ENCODE measurements around the gene AMOT.

The AMOT gene

DNA sequence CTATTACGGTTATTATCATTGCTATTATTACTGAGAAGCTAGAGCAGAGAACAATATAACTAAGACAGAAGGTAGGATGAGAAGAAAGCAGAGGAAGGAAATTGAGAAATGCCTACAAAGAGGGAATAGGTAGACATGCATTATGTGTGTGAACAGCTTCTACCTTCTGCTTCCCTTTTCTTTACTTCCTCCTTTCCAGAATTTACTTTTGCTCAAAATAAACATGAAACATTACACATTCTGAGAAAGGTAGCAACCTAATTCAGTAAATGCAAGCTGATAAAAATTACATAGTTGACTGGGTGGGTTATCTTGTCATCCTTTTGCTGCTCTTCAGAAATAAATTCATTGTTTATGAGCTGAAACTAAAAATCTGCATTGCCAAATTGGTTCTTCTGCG lies 54.6 kb downstream of the AMOT start:
- TF ChIP-seq, protein P1, sequence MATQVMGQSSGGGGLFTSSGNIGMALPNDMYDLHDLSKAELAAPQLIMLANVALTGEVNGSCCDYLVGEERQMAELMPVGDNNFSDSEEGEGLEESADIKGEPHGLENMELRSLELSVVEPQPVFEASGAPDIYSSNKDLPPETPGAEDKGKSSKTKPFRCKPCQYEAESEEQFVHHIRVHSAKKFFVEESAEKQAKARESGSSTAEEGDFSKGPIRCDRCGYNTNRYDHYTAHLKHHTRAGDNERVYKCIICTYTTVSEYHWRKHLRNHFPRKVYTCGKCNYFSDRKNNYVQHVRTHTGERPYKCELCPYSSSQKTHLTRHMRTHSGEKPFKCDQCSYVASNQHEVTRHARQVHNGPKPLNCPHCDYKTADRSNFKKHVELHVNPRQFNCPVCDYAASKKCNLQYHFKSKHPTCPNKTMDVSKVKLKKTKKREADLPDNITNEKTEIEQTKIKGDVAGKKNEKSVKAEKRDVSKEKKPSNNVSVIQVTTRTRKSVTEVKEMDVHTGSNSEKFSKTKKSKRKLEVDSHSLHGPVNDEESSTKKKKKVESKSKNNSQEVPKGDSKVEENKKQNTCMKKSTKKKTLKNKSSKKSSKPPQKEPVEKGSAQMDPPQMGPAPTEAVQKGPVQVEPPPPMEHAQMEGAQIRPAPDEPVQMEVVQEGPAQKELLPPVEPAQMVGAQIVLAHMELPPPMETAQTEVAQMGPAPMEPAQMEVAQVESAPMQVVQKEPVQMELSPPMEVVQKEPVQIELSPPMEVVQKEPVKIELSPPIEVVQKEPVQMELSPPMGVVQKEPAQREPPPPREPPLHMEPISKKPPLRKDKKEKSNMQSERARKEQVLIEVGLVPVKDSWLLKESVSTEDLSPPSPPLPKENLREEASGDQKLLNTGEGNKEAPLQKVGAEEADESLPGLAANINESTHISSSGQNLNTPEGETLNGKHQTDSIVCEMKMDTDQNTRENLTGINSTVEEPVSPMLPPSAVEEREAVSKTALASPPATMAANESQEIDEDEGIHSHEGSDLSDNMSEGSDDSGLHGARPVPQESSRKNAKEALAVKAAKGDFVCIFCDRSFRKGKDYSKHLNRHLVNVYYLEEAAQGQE (IDR thresholded peaks at IDR 0.05; ENCODE audit: low read depth) = no peak
- TF ChIP-seq TCF12 (IDR thresholded peaks at IDR 0.05; ENCODE audit: low read depth) (no peak), USF1 (IDR thresholded peaks at IDR 0.05) (no peak), CEBPB (IDR thresholded peaks at IDR 0.05) (no peak), TEAD4 (IDR thresholded peaks at IDR 0.05) (no peak)

GRCh38 chrX:112785344-112785743 lies 55.3 kb downstream of the AMOT start:
- TF ChIP-seq TCF12 (IDR thresholded peaks at IDR 0.05; ENCODE audit: low read depth) (no peak), USF1 (IDR thresholded peaks at IDR 0.05) (no peak), TAF1 (IDR thresholded peaks at IDR 0.05; ENCODE audit: low read depth) (no peak), NFIC (IDR thresholded peaks at IDR 0.05) (no peak), CEBPB (IDR thresholded peaks at IDR 0.05) (no peak), YY1 (IDR thresholded peaks at IDR 0.05; ENCODE audit: low read depth) (no peak), RAD21 (IDR thresholded peaks at IDR 0.05; ENCODE audit: low read depth) (no peak), EGR1 (IDR thresholded peaks at IDR 0.05) (no peak), ZBTB7A (IDR thresholded peaks at IDR 0.05; ENCODE audit: low read depth) (no peak), CREB1 (IDR thresholded peaks at IDR 0.05; ENCODE audit: low read depth) (no peak), TEAD4 (IDR thresholded peaks at IDR 0.05) (no peak), FOXM1 (IDR thresholded peaks at IDR 0.05; ENCODE audit: borderline replicate concordance, low read depth) (no peak), EP300 (IDR thresholded peaks at IDR 0.05; ENCODE audit: borderline replicate concordance) (no peak)
- TF ChIP-seq, protein P2, sequence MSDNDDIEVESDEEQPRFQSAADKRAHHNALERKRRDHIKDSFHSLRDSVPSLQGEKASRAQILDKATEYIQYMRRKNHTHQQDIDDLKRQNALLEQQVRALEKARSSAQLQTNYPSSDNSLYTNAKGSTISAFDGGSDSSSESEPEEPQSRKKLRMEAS (IDR thresholded peaks at IDR 0.05) = no peak
- TF ChIP-seq, protein P1 (IDR thresholded peaks at IDR 0.05; ENCODE audit: low read depth) = no peak

- TF ChIP-seq EP300 (IDR thresholded peaks at IDR 0.05; ENCODE audit: borderline replicate concordance) = no peak
- no peak for TF ChIP-seq TAF1 (IDR thresholded peaks at IDR 0.05; ENCODE audit: low read depth)
- TF ChIP-seq TCF12 (IDR thresholded peaks at IDR 0.05; ENCODE audit: low read depth) = no peak
- TF ChIP-seq CEBPB (IDR thresholded peaks at IDR 0.05) = no peak
- no peak for TF ChIP-seq YY1 (IDR thresholded peaks at IDR 0.05; ENCODE audit: low read depth)
- TF ChIP-seq, protein P2 (IDR thresholded peaks at IDR 0.05) = no peak
- TF ChIP-seq USF1 (IDR thresholded peaks at IDR 0.05) = no peak
- TF ChIP-seq, protein P1 (IDR thresholded peaks at IDR 0.05; ENCODE audit: low read depth) = no peak
- TF ChIP-seq TEAD4 (IDR thresholded peaks at IDR 0.05) = no peak
- TF ChIP-seq FOXM1 (IDR thresholded peaks at IDR 0.05; ENCODE audit: borderline replicate concordance, low read depth) = no peak
- TF ChIP-seq EGR1 (IDR thresholded peaks at IDR 0.05) = no peak
- no peak for TF ChIP-seq RAD21 (IDR thresholded peaks at IDR 0.05; ENCODE audit: low read depth)
- TF ChIP-seq ZBTB7A (IDR thresholded peaks at IDR 0.05; ENCODE audit: low read depth) = no peak
- TF ChIP-seq CREB1 (IDR thresholded peaks at IDR 0.05; ENCODE audit: low read depth) = no peak
- TF ChIP-seq NFIC (IDR thresholded peaks at IDR 0.05) = no peak
These were observed 55.9 kb downstream of the AMOT start for GRCh38 chrX:112784692-112785091.

DNA sequence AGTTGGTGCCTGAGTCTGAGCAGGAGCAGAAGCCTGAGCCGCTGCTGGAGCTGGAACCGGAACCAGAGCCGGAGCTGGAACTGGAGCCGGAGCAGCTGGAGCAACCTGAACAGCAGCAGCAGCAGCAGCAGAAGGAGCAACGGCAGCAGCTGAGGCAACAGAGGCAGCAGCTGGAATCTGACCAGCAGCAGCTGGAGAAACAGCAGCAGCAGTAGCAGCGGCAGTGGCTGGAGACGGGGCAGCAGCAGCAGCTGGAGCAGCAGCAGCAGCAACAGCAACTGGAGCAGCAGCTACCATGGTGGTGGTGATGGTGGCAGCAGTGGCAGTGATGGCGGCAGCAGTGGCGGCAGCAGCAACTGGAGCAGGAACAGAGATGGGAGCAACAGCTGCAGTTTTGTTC lies 61.5 kb downstream of the AMOT start:
- TF ChIP-seq EGR1 (IDR thresholded peaks at IDR 0.05) (no peak), TEAD4 (IDR thresholded peaks at IDR 0.05) (no peak), CEBPB (IDR thresholded peaks at IDR 0.05) (no peak), USF1 (IDR thresholded peaks at IDR 0.05) (no peak), FOXM1 (IDR thresholded peaks at IDR 0.05; ENCODE audit: borderline replicate concordance, low read depth) (no peak), TAF1 (IDR thresholded peaks at IDR 0.05; ENCODE audit: low read depth) (no peak)
- TF ChIP-seq, protein P1 (IDR thresholded peaks at IDR 0.05; ENCODE audit: low read depth) = no peak
